ENCODE measurements around the gene SMTNL2.

SMTNL2 gene

DNA sequence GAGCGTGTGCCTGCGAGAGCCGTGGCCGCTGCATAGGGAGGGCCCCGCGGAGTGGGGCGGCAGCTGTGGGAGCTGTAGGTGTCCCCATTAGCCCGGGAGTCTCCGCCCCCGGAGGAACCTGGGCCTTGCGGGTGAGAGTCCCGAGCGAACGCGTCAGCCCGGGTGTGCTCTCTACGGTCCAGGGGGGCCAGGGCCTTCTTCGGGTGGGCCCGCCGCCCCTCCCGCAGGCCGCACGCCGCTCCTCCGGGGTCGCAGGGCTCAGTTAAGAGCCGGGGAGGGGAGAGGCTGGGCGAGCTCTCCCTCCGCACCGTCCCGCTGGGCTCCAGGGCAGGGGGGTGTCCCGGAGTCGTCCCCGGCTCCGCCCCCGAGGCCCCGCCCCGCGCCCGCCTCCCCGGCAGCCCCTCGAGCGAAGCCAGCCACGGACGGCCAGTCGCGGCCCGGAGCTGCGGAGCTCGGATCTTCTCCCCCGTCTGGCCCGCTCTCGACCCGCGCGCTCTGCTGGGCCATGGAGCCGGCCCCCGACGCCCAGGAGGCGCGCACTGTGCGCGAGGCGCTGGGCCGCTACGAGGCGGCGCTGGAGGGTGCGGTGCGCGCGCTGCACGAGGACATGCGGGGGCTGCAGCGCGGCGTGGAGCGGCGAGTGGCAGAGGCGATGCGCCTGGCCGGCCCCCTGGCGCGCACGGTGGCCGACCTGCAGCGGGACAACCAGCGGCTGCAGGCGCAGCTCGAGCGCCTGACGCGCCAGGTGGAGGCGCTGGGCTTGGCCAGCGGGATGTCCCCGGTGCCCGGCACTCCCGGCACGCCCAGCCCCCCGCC, at the start of gene SMTNL2:
Gene SMTNL2, plus strand, starts transcription at position 429 of the 816 bp plus-strand sequence. Its CDS starts 77 bp downstream, at position 506.
- DNase-seq (ENCODE audit: low spot score) = no peak

DNA sequence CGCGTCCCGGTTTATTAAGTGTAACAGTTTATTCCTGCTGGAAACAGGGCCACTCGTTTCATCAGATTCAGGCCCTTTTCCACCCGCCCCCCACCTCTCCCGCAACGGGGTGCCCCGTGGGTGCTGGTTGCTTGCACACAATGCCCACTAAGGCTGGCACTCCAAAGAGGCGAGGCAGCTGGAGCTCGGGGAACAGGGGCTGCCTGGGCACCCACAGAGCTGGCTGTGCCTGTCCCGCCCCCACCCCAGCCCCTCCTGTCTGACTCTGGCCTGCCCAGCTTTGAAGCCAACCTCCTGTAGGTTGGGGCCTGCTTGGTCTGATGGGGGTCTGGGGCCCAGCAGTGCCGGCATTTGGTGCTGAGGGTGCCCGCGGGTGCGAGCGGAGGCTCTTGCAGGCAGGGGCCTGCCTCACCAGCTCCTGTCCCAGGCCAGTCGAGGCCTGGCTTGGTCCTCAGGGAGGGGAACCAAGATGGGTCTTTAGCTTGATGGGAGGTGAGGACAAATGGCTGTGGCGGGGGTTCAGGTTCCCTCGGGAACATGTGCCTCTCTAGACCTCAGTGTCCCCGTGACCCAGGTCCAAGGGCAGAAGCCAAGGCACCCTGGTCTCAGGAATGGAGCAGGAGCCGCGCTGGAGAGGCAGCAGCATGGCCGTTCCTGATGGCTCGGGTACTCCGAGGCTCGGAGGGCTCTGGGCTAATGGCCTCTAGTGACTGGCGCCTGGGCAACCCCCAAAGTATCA, 49.2 kb upstream of the SMTNL2 start:
- DNase-seq (ENCODE audit: low spot score) = no peak

DNA sequence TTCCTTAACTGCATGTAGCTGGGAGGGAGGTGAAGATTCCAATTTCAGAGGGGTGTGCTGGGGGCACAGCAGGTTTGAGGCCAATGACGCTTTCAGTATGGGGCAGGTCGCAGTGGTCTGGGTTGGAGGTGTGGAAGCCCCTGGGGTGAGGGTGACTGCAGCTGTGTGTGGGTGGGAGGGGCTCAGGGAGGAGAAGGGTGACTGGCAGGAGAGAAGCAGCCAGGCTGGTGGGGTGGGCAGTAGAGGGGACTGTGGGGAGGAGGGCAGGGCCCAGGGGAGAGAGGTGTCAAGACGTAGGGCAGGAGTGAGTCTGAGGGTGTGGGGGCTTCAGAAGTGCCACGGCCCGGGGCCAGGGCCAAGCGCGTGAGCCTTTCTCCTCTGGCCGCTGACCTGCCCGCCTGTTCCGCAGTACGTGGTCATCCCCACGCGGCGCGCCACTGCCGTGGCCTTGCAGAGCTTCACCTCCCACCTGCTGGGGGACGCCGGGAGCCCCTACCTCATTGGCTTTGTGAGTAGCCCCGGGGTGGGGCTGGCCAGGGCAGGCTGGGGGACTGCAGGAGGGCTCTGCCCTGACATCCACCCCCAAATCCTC, 48.6 kb upstream of the SMTNL2 start:
- no peak for DNase-seq (ENCODE audit: low spot score)

DNA sequence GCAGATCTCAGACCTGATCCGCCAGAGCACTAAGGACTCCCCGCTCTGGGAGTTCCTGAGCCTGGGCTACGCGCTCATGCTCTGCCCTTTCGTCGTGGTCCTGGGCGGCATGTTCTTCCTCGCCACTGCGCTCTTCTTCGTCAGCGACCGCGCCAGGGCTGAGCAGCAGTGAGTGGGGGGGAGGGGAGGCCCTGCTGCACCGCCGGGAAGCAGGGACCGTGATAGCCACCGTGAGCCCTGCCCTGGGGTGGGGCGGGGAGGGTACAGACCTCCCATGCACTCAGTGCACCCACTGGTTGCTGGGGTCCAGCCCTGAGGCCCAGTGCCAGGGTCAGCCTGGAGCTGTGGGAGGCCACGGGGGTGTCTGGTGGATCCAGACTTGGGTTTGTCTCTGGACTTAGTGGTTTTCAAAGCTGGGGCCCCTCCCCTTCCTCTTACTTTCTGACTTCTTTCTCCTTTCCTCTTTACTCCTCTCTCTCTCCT, 48.0 kb upstream of the SMTNL2 start:
- DNase-seq (ENCODE audit: low spot score) = no peak

DNA sequence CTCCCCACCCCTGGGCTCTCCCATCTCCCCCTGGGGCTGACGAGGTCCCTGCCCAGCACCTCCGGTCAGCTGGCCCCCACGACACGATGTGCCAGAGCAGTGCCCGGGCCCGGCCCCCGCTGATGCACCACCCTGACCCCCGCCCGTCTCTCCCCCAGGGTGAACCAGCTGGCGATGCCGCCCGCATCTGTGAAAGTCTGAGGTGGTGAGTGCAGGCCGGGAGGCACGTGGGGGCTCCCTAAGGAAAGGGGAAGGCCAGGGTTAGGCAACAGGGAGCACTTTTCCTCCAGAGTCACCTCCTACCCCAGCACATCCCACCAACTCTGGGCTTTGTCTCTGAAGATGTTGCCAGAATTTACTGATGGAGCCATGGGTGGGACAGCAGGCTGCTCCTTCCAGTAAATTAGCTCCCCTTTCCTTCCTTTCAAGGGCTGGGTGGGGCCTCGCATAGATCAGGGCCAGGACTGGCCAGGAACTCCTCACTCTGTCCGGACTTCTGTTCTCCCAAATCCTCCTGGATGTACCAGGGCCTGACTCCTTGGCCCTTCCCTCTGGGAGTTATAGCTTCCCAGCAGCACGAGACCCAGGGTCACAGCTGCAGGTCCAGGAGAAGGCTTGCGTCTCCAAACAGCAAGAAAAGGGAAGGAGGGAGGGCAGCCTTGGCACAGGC, 47.5 kb upstream of the SMTNL2 start:
- no peak for DNase-seq (ENCODE audit: low spot score)

DNA sequence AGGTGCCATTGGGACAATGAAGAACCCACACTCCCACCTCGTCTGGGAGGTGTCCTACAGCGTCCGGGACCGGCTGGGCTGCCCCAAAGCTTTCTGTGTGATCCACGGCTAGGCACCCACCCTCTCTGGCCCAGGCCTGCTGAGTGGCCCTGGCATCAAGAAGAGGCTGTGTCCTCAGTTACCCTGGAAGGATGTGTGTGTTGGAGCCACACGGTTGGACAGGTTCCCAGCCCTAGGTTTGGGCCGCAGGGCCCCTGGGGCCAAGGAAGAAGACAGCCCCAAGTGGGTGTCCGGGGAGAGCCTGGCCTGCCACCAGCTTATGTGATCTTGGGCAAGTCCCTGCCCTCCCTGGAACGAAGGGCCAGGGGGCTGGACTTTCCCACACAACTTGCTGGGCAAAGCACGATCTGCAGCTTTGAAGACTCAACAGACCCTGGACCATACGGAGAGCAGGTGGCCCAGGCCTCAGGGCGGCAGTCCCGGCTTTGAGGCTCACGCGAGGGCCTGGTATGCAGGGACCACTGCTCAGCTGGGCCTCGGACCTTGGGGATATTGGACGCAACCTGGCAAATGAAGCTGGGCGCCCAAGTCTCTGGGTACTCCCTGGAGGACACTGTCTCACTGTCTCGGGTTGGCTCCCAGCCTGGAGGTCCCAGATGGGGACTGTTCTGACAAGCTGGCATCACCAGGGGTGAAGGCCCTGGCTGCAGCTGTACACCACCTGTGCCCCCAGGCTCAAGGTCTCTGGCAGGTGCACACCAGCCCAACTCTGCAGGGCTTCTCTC, 46.7 kb upstream of the SMTNL2 start:
- no peak for DNase-seq (ENCODE audit: low spot score)

DNA sequence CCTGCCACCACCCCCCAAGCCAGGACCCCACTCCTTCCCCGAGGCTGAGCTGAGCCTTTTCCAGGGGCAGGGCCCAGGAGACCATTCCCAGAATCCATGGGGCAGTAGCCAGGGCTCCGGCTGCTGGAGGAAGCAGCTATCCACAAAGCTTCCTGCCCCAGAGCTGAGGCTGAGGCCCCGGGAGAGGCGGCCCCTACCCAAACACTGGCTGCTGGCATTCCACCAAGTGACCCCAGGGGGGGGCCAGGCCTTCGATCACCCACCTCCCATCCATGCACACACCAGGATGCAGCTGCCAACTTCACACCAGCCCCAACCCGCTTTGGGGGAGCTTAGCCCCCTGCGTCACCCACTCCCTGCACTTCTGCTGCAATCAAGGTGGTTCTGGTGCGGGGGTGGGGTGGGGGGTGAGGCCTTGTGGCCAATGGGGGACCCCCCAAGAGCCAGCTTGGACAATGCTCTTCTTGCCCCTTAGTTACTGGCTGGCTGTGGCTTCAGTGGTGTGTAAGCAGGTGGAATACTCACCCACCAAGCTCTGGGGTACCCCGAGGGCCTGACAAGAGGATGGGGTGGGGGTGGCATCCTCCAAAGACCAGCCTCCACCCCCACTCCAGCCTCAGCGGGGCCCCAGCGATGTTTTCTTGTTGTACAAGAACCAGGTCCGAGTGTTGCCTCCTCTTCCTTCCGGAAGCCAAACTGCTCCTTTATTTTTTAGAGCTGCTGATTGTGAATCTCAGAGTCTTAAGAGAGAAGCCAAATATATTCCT, 45.9 kb upstream of the SMTNL2 start:
- DNase-seq (ENCODE audit: low spot score) = no peak

DNA sequence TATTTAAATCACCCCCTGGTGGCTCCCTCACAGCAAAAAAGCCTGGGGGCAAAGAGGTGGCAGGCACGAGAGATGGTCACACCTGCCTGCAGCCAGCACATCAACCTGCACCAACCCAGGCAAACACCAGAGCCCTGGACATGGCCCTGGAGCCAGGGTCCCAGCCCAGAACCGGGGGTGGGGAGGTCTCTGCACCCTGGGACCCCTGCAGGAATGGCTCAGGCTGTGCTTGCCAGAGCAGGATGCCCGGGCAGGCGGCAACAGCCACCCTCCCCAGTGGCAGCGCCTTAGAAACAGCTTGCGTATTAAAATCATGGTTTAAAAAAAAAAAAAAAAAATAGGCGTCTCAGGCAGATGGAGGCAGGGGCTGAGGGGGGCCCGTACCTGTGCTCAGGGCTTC, 45.3 kb upstream of the SMTNL2 start:
- DNase-seq (ENCODE audit: low spot score) = no peak

DNA sequence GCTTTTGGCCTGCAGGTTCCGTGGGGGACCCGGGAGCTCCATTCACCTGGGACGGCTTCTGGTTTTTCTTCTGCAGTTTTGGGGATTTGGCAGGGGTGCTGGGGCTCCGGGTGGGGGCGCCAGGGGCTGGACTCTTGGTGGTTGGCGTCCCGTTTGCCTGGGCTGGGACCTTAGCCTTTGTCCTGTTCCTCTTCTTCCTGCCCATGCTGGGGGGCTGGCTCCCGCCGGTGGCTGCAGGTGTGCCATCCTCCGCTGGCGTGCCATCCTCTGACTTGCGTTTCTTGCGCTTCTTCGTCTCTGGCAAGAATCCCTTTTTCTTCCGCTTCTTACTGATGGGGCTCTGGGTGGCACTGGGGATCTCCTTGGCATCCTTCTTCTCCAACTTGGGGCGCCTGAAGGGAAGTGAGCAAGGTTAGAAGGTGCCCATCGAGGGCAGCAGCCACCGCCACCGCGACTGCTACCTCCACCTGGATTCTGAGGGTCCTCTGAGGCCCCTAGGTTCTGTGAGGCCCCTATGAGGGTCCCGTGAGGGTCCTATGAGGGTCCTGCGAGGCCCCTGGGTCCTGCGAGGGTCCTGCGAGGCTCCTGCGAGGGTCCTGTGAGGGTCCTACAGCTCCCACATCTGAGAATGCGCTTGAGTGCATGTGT, 44.6 kb upstream of the SMTNL2 start:
- no peak for DNase-seq (ENCODE audit: low spot score)

DNA sequence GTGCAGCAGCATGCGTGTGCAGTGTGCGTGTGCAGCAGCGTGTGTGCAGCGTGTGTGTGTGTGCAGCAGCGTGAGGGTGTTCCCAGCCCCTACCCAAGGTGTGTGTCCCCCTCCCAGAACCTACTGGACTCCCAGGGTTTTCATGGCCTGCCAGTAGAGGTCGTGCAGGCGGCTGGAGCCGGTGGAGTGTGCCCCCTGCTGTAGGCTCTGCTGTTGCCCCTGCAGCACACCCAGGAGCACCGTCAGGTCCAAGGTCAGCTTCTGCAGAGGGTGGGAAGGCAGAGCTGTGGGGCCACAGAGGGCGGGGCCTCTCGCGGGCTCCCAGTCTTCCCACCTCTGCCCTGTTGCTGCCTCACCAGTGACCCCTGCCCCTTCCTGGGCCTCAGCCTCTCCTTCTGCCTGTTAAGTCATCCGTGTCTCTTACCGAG, 44.1 kb upstream of the SMTNL2 start:
- no peak for DNase-seq (ENCODE audit: low spot score)

DNA sequence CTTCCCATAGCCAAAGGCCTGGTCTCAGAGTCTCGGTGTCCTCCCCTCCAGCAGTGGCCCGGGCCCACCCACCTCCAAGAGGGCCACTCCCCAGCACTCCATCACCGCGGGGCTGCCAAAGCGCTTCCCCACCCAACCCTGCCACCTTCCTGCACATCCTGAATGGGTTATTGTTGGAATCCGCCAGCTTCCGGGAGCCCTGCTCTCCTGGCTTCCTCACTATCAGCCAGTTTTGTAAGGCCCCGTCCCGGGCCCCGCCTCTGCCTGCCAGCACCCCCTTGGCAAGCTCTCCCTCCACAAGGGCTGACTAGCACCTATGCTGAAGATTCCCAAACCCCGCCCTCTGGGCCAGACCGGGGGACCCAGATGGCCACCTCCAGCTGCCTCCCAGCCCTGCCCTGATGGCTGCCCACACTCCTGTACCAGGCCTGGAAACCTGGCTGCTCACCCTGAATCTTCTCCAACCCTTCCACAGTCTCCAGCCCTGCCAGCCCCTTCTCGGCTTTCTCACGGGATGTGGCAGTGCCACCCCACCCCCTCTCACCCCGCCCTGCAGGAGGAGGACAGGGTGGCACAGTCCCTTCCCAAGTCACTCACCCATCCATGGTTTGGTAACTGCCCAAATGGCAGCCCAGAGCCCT, 43.5 kb upstream of the SMTNL2 start:
- DNase-seq (ENCODE audit: low spot score) = no peak

DNA sequence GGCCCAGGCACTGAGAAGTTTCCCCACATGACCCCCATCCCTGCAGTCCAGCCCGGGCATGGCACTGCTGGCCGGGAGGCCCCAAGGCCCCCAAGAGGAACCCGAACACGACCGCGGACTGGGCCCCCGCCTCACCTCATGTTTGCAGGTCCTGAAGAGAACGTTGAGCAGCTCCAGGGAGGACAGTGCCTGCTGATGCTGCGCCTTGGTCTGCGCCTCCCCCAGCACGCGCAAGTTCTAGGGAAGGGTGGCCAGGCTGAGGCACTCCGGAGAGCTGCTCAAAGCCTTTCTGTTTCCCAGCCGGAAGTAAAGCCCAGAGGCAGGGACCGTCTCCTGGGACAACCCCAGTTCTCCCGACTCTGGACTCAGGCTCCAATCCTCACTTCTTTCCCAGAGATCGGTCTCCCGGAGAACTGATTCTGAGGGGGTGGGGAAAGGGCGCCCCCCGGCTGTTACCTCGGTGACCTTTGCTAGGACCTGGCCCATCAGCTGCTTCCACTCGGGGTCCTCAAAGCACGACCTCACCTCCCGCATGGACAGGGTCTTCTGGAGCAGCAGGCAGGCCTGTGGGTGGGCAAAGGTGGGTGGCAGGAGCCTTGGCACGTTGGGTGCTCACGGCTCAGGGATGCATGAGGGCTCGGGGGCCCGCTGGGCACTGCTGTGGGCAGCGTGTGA, 42.9 kb upstream of the SMTNL2 start:
- DNase-seq (ENCODE audit: low spot score) = no peak

DNA sequence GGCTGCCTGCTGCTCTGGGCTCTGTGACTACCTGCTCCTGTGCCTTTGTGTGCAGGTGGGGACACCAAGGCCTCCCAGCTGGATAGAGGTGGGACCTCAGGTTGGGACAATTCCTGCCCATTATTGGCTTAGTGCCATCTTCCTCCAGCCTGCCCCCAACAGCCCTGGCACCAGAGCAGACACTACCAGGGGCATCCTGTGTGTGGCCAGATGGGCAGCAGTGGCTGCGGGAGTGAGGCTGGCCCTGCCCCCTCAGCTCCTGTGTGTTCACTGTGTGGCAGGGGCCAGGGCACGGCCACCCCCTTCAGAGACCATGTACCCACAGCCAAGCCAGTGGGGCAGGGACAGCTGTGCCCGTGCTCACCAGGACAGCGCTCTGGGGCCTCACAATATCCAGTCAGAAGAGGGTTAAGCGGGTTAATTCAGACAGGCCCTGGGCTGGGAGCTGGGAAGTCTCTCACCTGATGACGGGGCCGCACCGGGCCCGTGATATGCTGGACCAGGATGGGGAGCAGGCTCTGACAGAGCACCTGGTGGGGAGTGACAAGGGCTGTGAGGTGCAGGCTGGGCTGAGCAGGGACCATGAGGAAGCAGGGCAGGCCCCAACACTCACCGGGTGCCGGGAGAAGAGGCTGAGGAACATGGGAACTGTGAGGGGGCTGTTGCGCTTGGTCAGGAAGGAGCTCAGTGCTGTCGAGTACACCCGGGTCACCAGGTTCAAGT, 42.2 kb upstream of the SMTNL2 start:
- DNase-seq (ENCODE audit: low spot score) = no peak

DNA sequence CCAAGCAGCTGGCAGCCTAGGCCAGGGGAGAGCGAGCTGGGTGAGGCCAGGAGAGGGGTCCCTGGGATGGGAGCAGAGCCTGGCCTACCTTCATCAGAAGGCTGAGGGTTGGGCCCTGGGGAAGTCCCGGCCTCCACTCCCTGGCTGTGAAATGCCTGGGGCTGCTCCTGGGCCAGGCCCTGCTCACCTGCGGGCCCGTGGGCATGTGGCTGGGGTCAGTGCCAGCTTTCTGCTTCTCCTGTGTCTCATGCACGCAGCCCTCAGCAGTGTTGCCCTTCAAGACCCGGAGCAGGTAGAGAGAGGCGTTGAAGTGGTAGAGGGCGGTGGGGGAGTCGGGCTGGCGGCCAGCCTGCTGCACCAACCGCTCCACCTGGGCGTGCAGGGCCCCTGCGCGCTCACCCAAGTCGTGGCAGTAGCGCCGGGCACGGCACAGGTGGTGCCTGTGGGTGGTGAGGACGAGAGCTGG, 41.6 kb upstream of the SMTNL2 start:
- no peak for DNase-seq (ENCODE audit: low spot score)

DNA sequence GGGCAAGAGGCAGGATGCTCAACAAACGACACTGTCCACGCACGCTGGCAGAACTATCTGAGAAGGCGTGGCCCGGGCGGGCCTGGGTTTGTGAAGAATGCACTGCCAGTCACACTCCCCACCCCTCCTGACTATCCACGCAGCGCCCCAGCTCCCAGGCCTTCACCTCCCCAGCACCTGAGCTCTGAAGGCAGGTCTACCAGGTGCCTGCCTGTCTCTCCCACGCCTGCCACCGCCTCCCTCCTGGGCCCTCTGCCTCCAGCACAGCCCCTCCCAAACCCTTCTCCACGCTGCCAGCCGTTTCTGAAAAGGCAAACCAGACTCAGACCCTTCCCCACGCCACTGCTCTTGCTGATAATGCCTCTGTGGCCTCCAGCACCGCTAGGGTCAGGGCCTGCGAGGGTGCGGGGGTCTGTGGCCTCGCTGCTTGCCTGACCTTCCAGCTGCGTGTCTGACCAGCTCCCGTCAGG, 40.7 kb upstream of the SMTNL2 start:
- no peak for DNase-seq (ENCODE audit: low spot score)

DNA sequence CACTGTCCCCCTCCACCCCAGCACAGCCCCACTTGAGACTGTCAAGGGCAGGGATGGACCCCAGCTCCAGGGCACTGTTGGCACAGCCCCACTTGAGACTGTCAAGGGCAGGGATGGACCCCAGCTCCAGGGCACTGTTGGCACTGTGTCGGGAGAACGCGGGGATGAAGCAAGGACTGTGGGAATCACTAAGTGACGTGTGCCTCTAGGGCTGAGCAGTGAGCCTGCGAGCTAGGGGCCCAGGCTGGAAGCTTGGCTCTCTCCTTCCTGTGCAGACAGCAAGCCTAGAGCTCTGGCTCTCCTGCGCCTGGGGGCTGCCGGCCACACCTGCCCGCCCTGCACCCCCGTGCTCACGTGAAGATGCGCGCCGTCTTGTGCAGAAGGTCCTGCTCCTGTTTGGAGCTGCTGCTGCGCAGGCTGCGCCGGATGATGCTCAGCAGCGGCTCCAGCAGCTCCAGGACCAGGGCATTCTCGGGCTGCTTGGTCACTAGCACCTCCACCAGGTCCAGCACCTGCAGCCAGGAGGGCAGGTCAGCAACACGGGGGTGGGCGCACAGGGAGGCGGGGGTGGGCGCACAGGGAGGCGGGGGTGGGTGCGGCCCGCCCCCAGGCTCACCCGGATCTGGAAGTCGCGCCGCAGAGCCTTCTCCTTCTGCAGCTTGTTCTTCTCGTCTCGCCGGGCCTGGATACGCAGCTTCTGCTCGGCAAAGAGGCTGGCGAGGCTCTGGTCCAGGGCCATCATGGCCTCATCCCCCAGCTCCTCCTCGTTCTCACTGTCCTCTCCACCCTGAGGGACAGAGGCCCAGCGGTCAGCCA, 40.0 kb upstream of the SMTNL2 start:
- no peak for DNase-seq (ENCODE audit: low spot score)

DNA sequence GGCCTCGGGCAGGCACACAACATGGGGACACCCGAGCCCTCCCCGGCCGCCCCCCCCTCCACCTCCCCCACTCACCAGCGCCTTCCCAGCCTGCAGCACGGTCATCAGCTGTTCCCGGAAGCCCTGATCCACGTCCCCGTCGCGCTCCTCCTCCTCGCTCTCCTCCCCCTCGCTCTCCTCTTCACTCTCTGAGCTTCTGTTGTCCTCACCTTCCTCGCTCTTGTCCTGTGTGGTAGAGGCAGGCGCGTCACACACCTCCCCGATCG, 39.4 kb upstream of the SMTNL2 start:
- no peak for DNase-seq (ENCODE audit: low spot score)
